IMR-90 (cell line): Measurements from ENCODE around the gene NRIP1. TPM values are rescaled to one million over a fixed set of nuclear protein-coding genes. Genes with fewer than 3 reads are reported as not detected.

Source experiments
- ATAC-seq: fragments of 200-7000 bp; cut with Tn5 transposase; 2 replicates; pipeline ENCODE4 v1.9.1; 2020; ENCODE audit warnings: low read depth, mild to moderate bottlenecking, moderate library complexity
- BruUV-seq: library from RNA; stranded (reverse); fragments of 400-500 nt; replicated peaks from 2 replicates; lab custom pipeline; 2021; lab: Mats Ljungman, UMichigan
- CTCF ChIA-PET: fragments of 300-600 bp; formaldehyde crosslinking; extraction: SDS; loops from one replicate; lab custom pipeline; 2021; ENCODE audit warnings: antibody characterized with exemption; lab: Yijun Ruan, JAX
- POLR2A ChIA-PET: fragments of 300-600 bp; sonication (Branson Sonifier 250); formaldehyde crosslinking; loops from one replicate; lab custom pipeline; 2022; ENCODE audit warnings: antibody characterized with exemption; ENCODE audit not compliant: unreplicated experiment; lab: Charles Lee
- DNase-seq: peaks from one replicate; pipeline ENCODE4 v3.0.0; 2013
- H2AFZ ChIP-seq: replicated peaks from 2 replicates; pipeline ENCODE3; 2013; ENCODE audit warnings: low read length, mild to moderate bottlenecking; ENCODE audit not compliant: poor library complexity
- H2AK5ac ChIP-seq: 2 replicates; pipeline ENCODE4 v1.6.1; 2013; ENCODE audit warnings: low read depth, low read length, inconsistent platforms
- H2AK9ac ChIP-seq: replicated peaks from 2 replicates; pipeline ENCODE3; 2013; ENCODE audit warnings: mild to moderate bottlenecking, low read depth, low read length, moderate library complexity; ENCODE audit not compliant: poor library complexity
- H2BK120ac ChIP-seq: 2 replicates; pipeline ENCODE4 v1.6.1; 2013; ENCODE audit warnings: low read depth, low read length, inconsistent platforms
- H2BK15ac ChIP-seq: 3 replicates; pipeline ENCODE4 v1.6.1; 2013; ENCODE audit warnings: low read depth, low read length, inconsistent platforms
- H2BK20ac ChIP-seq: 2 replicates; pipeline ENCODE4 v1.6.1; 2013; ENCODE audit warnings: low read depth, mild to moderate bottlenecking, inconsistent platforms, low read length, moderate library complexity
- H2BK5ac ChIP-seq: 2 replicates; pipeline ENCODE4 v1.6.1; 2013; ENCODE audit warnings: mild to moderate bottlenecking, low read depth, low read length, inconsistent platforms; ENCODE audit not compliant: poor library complexity, severe bottlenecking
- H3K14ac ChIP-seq: replicated peaks from 2 replicates; pipeline ENCODE4 v1.6.1; 2013; ENCODE audit warnings: low read depth, low read length, inconsistent platforms
- H3K18ac ChIP-seq: 2 replicates; pipeline ENCODE4 v1.6.1; 2013; ENCODE audit warnings: low read depth, low read length, control low read depth
- H3K23ac ChIP-seq: 2 replicates; pipeline ENCODE4 v1.6.1; 2013; ENCODE audit warnings: low read depth, low read length, inconsistent platforms
- H3K27ac ChIP-seq: 2 replicates; pipeline ENCODE4 v1.5.1; 2013; ENCODE audit warnings: mild to moderate bottlenecking, control low read depth, low read length; ENCODE audit not compliant: insufficient read depth
- H3K27me3 ChIP-seq: 2 replicates; pipeline ENCODE4 v1.6.1; 2013; ENCODE audit warnings: low read length; ENCODE audit not compliant: control insufficient read depth, insufficient read depth
- H3K36me3 ChIP-seq: 2 replicates; pipeline ENCODE4 v1.6.1; 2013; ENCODE audit warnings: low read length, mixed read lengths; ENCODE audit not compliant: control insufficient read depth, insufficient read depth
- H3K4ac ChIP-seq: 2 replicates; pipeline ENCODE4 v1.6.1; 2013; ENCODE audit warnings: low read depth, low read length, inconsistent platforms
- H3K4me1 ChIP-seq: 2 replicates; pipeline ENCODE4 v1.6.1; 2013; ENCODE audit warnings: low read length, mixed read lengths; ENCODE audit not compliant: control insufficient read depth, insufficient read depth
- H3K4me2 ChIP-seq: 2 replicates; pipeline ENCODE4 v1.6.1; 2013; ENCODE audit warnings: low read depth, mild to moderate bottlenecking, control low read depth, low read length, moderate library complexity
- H3K4me3 ChIP-seq: 2 replicates; pipeline ENCODE4 v1.5.1; 2013; ENCODE audit warnings: low read depth, mild to moderate bottlenecking, control low read depth, low read length, moderate library complexity; ENCODE audit not compliant: insufficient read depth
- H3K56ac ChIP-seq: 2 replicates; pipeline ENCODE4 v1.6.1; 2013; ENCODE audit warnings: low read length, inconsistent platforms; ENCODE audit not compliant: insufficient read depth; ENCODE audit errors: extremely low read depth
- H3K79me1 ChIP-seq, 2 experiments: 2 replicates each; pipeline ENCODE4 v1.6.1; 2013; ENCODE audit warnings: low read length in 2 of 2, inconsistent platforms in 1 of 2, low read depth in 1 of 2
- H3K9ac ChIP-seq: 2 replicates; pipeline ENCODE4 v1.6.1; 2013; ENCODE audit warnings: low read depth, low read length, control low read depth
- H3K9me1 ChIP-seq: 2 replicates; pipeline ENCODE4 v1.6.1; 2013; ENCODE audit warnings: low read length, inconsistent platforms; ENCODE audit not compliant: insufficient read depth
- H3K9me3 ChIP-seq: 2 replicates; pipeline ENCODE4 v1.6.1; 2013; ENCODE audit warnings: low read length; ENCODE audit not compliant: control insufficient read depth, insufficient read depth
- H4K20me1 ChIP-seq: 2 replicates; pipeline ENCODE4 v1.6.1; 2013; ENCODE audit warnings: low read length, inconsistent platforms; ENCODE audit not compliant: insufficient read depth
- H4K5ac ChIP-seq: 2 replicates; pipeline ENCODE4 v1.6.1; 2013; ENCODE audit warnings: mild to moderate bottlenecking, low read depth, low read length, control low read depth
- H4K8ac ChIP-seq, 2 experiments: 2 replicates each; pipeline ENCODE4 v1.6.1; 2013; ENCODE audit warnings: low read depth in 2 of 2, low read length in 2 of 2, control low read depth in 1 of 2, inconsistent platforms in 1 of 2
- H4K91ac ChIP-seq: 2 replicates; pipeline ENCODE4 v1.6.1; 2013; ENCODE audit warnings: low read depth, low read length, inconsistent platforms; ENCODE audit not compliant: insufficient read depth
- BHLHE40 ChIP-seq: fragments of 150-350 bp; IDR thresholded peaks from 2 replicates; pipeline ENCODE4 v1.6.1; 2016; ENCODE audit warnings: mild to moderate bottlenecking, low read depth, low read length
- CEBPB ChIP-seq: IDR thresholded peaks from 2 replicates; pipeline ENCODE4 v1.6.1; 2012; ENCODE audit warnings: low read depth, low read length, improper control_type of control experiment
- CHD1 ChIP-seq: IDR thresholded peaks from 2 replicates; pipeline ENCODE4 v1.6.1; 2012; ENCODE audit warnings: low read depth, low read length, improper control_type of control experiment
- CTCF ChIP-seq: conservative IDR thresholded peaks from 2 replicates; pipeline ENCODE4 v1.5.1; 2012; ENCODE audit warnings: mild to moderate bottlenecking, low read depth, low read length, improper control_type of control experiment
- ELK1 ChIP-seq: fragments of 150-350 bp; IDR thresholded peaks from 2 replicates; pipeline ENCODE4 v1.6.1; 2016; ENCODE audit warnings: low read depth, mild to moderate bottlenecking, low read length, moderate library complexity, borderline replicate concordance
- FOS ChIP-seq: fragments of 150-350 bp; IDR thresholded peaks from 2 replicates; pipeline ENCODE4 v1.6.1; 2016; ENCODE audit warnings: low read depth, low read length
- MAFK ChIP-seq: IDR thresholded peaks from 2 replicates; pipeline ENCODE4 v1.6.1; 2012; ENCODE audit warnings: low read depth, low read length, improper control_type of control experiment
- MAZ ChIP-seq: IDR thresholded peaks from 2 replicates; pipeline ENCODE4 v1.6.1; 2012; ENCODE audit warnings: low read depth, mild to moderate bottlenecking, low read length, improper control_type of control experiment, moderate library complexity, borderline replicate concordance
- MXI1 ChIP-seq: IDR thresholded peaks from 2 replicates; pipeline ENCODE4 v1.6.1; 2012; ENCODE audit warnings: low read depth, mild to moderate bottlenecking, low read length, moderate library complexity, borderline replicate concordance
- NFE2L2 ChIP-seq: fragments of 150-350 bp; IDR thresholded peaks from 2 replicates; pipeline ENCODE4 v1.6.1; 2016; ENCODE audit warnings: low read depth, mild to moderate bottlenecking, low read length
- POLR2A ChIP-seq: IDR thresholded peaks from 2 replicates; pipeline ENCODE4 v1.6.1; 2012; ENCODE audit warnings: mild to moderate bottlenecking, low read depth, low read length
- RAD21 ChIP-seq: IDR thresholded peaks from 2 replicates; pipeline ENCODE4 v1.6.1; 2012; ENCODE audit warnings: low read length, improper control_type of control experiment
- RCOR1 ChIP-seq: IDR thresholded peaks from 2 replicates; pipeline ENCODE4 v1.6.1; 2012; ENCODE audit warnings: mild to moderate bottlenecking, low read length, improper control_type of control experiment; ENCODE audit not compliant: insufficient replicate concordance
- RFX5 ChIP-seq: IDR thresholded peaks from 2 replicates; pipeline ENCODE4 v1.8.0; 2012; ENCODE audit warnings: low read depth, mild to moderate bottlenecking, low read length, moderate library complexity
- SMC3 ChIP-seq: fragments of 150-350 bp; IDR thresholded peaks from 2 replicates; pipeline ENCODE4 v1.6.1; 2016; ENCODE audit warnings: low read depth, mild to moderate bottlenecking, antibody characterized with exemption, low read length, moderate library complexity
- USF2 ChIP-seq: fragments of 150-350 bp; IDR thresholded peaks from 2 replicates; pipeline ENCODE4 v1.6.1; 2017; ENCODE audit warnings: mild to moderate bottlenecking, antibody characterized with exemption, low read length, low read depth
- WGBS, 2 experiments: methylation state at CpG; one replicate each; pipeline versions ENCODE4 v1.1.5 to v1.1.7; 2013; ENCODE audit warnings: missing lambda C conversion rate in 2 of 2; ENCODE audit not compliant: insufficient read length in 1 of 2; ENCODE audit errors: extremely low coverage in 2 of 2; 5-methylcytosine and 5-hydroxymethylcytosine counted together
- dilution Hi-C: fragments of 300-500 bp; cut with HindIII; formaldehyde crosslinking; loops from one replicate; pipeline ENCODE4 v1.14.3; 2018; ENCODE audit warnings: low sequenced_read_pairs; ENCODE audit not compliant: unreplicated experiment
- in situ Hi-C: fragments of 300-500 bp; cut with MboI; formaldehyde crosslinking; loops from 3 replicates; pipeline ENCODE4 v1.14.3; 2019; ENCODE audit warnings: low sequenced_read_pairs, inconsistent platforms, mixed read lengths
- intact Hi-C: fragments of 100-400 bp; cut with micrococcal nuclease; formaldehyde crosslinking; loops from 2 replicates; pipeline ENCODE4 v1.10.0; 2022
- polyA plus RNA-seq, 3 experiments: library from polyadenylated mRNA; depleted of rRNA; stranded (reverse); fragments of >200 nt; gene quantifications; 2 replicates each; pipeline ENCODE4 v1.2.3, GENCODE V29; 2012; ENCODE audit warnings: low replicate concordance in 1 of 3
- total RNA-seq: library from RNA; depleted of rRNA; stranded (reverse); fragments of >200 nt; gene quantifications from 2 replicates; pipeline ENCODE4 v1.2.3, GENCODE V29; 2012

NRIP1 gene
- total and polyA plus RNA-seq, 2 of the 4 experiments (the other 2 are of a cell fraction), result 9.6 to 73.8 TPM

DNA sequence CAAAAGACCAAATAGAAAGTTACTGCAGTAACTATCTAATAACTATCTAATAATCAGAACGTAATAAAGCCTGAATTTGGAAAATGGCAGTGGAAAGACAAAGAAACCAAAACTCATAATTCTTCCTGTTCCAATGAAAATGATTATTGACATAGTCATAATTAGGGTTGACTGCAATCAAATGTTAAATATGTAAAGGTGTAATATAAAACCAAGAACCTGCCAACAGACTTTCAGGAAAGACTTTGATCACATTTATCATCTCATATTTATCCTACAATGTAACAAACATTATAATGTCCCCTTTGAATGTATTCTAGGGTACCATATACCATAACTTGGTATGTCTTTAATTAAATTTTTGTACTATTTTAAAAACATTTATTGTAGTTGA, 26.9 kb downstream of the NRIP1 start:
- no CpG with 5 or more reads among the region's 1 CpG for WGBS, 2 experiments
- Histone ChIP-seq H2AFZ (no peak overlapping the region), H2AK5ac (no peak overlapping the region), H3K23ac (no peak overlapping the region), H3K4me2 (no peak overlapping the region), H3K36me3 (peaks cover 2% of the 10 kb centered on the region), H3K56ac (no peak overlapping the region), H2BK15ac (no peak overlapping the region), H4K20me1 (peaks cover 26% of the 10 kb centered on the region), H2AK9ac (no peak overlapping the region), H2BK120ac (no peak overlapping the region), H4K91ac (no peak overlapping the region), H3K14ac (no peak overlapping the region), H3K9ac (no peak overlapping the region), H4K8ac (no peak overlapping the region), H3K18ac (no peak overlapping the region), H3K27ac (no peak overlapping the region), H2BK5ac (no peak overlapping the region), H3K4me3 (no peak overlapping the region), H3K9me1 (no peaks in the 10 kb centered on the region), H3K4ac (no peak overlapping the region), H3K79me1 (peaks cover 16 to 38% of the 10 kb centered on the region in 2 experiments), H2BK20ac (no peak overlapping the region), H3K9me3 (no peaks in the 10 kb centered on the region), H3K27me3 (no peaks in the 10 kb centered on the region), H3K4me1 (no peaks in the 10 kb centered on the region), H4K5ac (no peak overlapping the region)
- TF ChIP-seq USF2 (no peak), FOS (no peak), CEBPB (no peak), CTCF (no peak), MXI1 (no peak), RAD21 (no peak), BHLHE40 (no peak), POLR2A (no peak), RFX5 (no peak), MAZ (no peak), NFE2L2 (no peak), RCOR1 (no peak), CHD1 (no peak), SMC3 (no peak), MAFK (no peak), ELK1 (no peak)
- intact Hi-C loops, result no loop called here
- no TSS peak for BruUV-seq
- POLR2A ChIA-PET, result no interaction called here
- in situ Hi-C loops, result no loop called here
- ATAC-seq (no peak), DNase-seq (no peak)
- dilution Hi-C loops, result no loop called here
- CTCF ChIA-PET, result no interaction called here
